BLaER1 treated with 17β-estradiol and CSF1 and Interleukin-3, amounts not matched to agents 10 nM and 100 nM (cell line): ENCODE measurements around the gene ANGPT4.

Experiments used
- H3K27ac ChIP-seq, 11 experiments: shearing (Covaris generic); formaldehyde crosslinking; 2 replicates each; pipeline ENCODE4 v1.8.1; 2022
- H3K27me3 ChIP-seq, 11 experiments: shearing (Covaris generic); formaldehyde crosslinking; 2 replicates each; pipeline ENCODE4 v1.8.1; 2022
- H3K36me3 ChIP-seq, 11 experiments: shearing (Covaris generic); formaldehyde crosslinking; 2 replicates each; pipeline ENCODE4 v1.8.1; 2022
- H3K4me1 ChIP-seq, 10 experiments: shearing (Covaris generic); formaldehyde crosslinking; 2 replicates each; pipeline ENCODE4 v1.8.1; 2022
- H3K4me2 ChIP-seq, 11 experiments: shearing (Covaris generic); formaldehyde crosslinking; 2 replicates each; pipeline ENCODE4 v1.8.1; 2022
- H3K4me3 ChIP-seq, 10 experiments: shearing (Covaris generic); formaldehyde crosslinking; 2 replicates each; pipeline ENCODE4 v1.8.1; 2022
- H3K9ac ChIP-seq, 11 experiments: shearing (Covaris generic); formaldehyde crosslinking; 2 replicates each; pipeline ENCODE4 v1.8.1; 2022
- H3K9me3 ChIP-seq, 11 experiments: shearing (Covaris generic); formaldehyde crosslinking; replicated peaks in 1 of 11; 2 replicates each; pipeline ENCODE4 v1.8.1; 2022
- H4K20me1 ChIP-seq, 11 experiments: shearing (Covaris generic); formaldehyde crosslinking; 2 replicates each; pipeline ENCODE4 v1.8.1; 2022
- Cebpa-rat ChIP-seq, 11 experiments: shearing (Covaris generic); IDR thresholded peaks; 2 replicates each; pipeline ENCODE4 v1.8.1; 2022

Gene ANGPT4

GRCh38 chr20:889932-890463 is 26.1 kb downstream of the ANGPT4 start:
- H3K9ac ChIP-seq, result no peak overlapping the region
- H3K4me3 ChIP-seq, result no peak overlapping the region
- H3K9me3 ChIP-seq, result no peaks in the 10 kb centered on the region
- H3K27ac ChIP-seq, result no peak overlapping the region
- H4K20me1 ChIP-seq, result peaks cover 0 to 27% (median 9%) of the 10 kb centered on the region in 11 experiments; a peak in 9 of 22 replicates
- H3K4me1 ChIP-seq, result peaks cover 58 to 79% (median 72%) of the 10 kb centered on the region in 10 experiments
- no peaks in the 10 kb centered on the region for H3K36me3 ChIP-seq
- TF ChIP-seq Cebpa-rat (IDR thresholded peaks at IDR 0.05), result no peak
- H3K4me2 ChIP-seq, result peak overlapping the region in 9 of 11 experiments; percentile 77 to 95 (median 87); a peak in 11 of 22 replicates
- peaks cover 0 to 17% (median 6%) of the 10 kb centered on the region in 11 experiments; a peak in 9 of 22 replicates for H3K27me3 ChIP-seq

- H3K9me3 ChIP-seq, result no peaks in the 10 kb centered on the region
- H3K4me1 ChIP-seq, result peaks cover 57 to 77% (median 71%) of the 10 kb centered on the region in 10 experiments
- H3K36me3 ChIP-seq, result no peaks in the 10 kb centered on the region
- peaks cover 0 to 35% (median 9%) of the 10 kb centered on the region in 11 experiments; a peak in 9 of 22 replicates for H4K20me1 ChIP-seq
- peak overlapping the region in 5 of 11 experiments; percentile 3 to 32 (median 21); a peak in 2 of 22 replicates for H3K4me2 ChIP-seq
- H3K4me3 ChIP-seq, result no peak overlapping the region
- peaks cover 0 to 22% (median 6%) of the 10 kb centered on the region in 11 experiments; a peak in 9 of 22 replicates for H3K27me3 ChIP-seq
- TF ChIP-seq Cebpa-rat (IDR thresholded peaks at IDR 0.05), result no peak
- no peak overlapping the region for H3K27ac ChIP-seq
- no peak overlapping the region for H3K9ac ChIP-seq
Measured at GRCh38 chr20:889106-889505, 27.0 kb downstream of the ANGPT4 start.

GRCh38 chr20:888057-888456 is 28.1 kb downstream of the ANGPT4 start:
- Histone ChIP-seq H3K27ac (no peak overlapping the region), H3K4me2 (peak overlapping the region in 9 of 11 experiments; percentile 2 to 38 (median 22); a peak in 12 of 22 replicates), H3K4me1 (peaks cover 46 to 67% (median 61%) of the 10 kb centered on the region in 10 experiments), H4K20me1 (peaks cover 0 to 37% (median 9%) of the 10 kb centered on the region in 11 experiments; a peak in 10 of 22 replicates), H3K4me3 (no peak overlapping the region), H3K36me3 (no peaks in the 10 kb centered on the region), H3K9ac (no peak overlapping the region), H3K9me3 (no peaks in the 10 kb centered on the region), H3K27me3 (peaks cover 0 to 22% (median 6%) of the 10 kb centered on the region in 11 experiments; a peak in 9 of 22 replicates)
- TF ChIP-seq Cebpa-rat (IDR thresholded peaks at IDR 0.05), result no peak

GRCh38 chr20:887137-887536 is 29.0 kb downstream of the ANGPT4 start:
- H3K9me3 ChIP-seq, result no peaks in the 10 kb centered on the region
- peaks cover 0 to 29% (median 6%) of the 10 kb centered on the region in 11 experiments; a peak in 10 of 22 replicates for H4K20me1 ChIP-seq
- H3K9ac ChIP-seq, result no peak overlapping the region
- no peak overlapping the region for H3K4me2 ChIP-seq
- no peak overlapping the region for H3K4me3 ChIP-seq
- H3K36me3 ChIP-seq, result no peaks in the 10 kb centered on the region
- H3K4me1 ChIP-seq, result peaks cover 41 to 60% (median 51%) of the 10 kb centered on the region in 10 experiments
- H3K27me3 ChIP-seq, result peaks cover 0 to 16% (median 6%) of the 10 kb centered on the region in 11 experiments; a peak in 9 of 22 replicates
- no peak for TF ChIP-seq Cebpa-rat (IDR thresholded peaks at IDR 0.05)
- no peak overlapping the region for H3K27ac ChIP-seq

- Histone ChIP-seq H3K9ac (no peak overlapping the region), H3K4me2 (peak overlapping the region; percentile 22 to 86 (median 61); a peak in 20 of 22 replicates)
Measured at GRCh38 chr20:884983-885952, 30.9 kb downstream of the ANGPT4 start.

GRCh38 chr20:881783-882144 is 34.4 kb downstream of the ANGPT4 start:
- peak in 1 of 11 experiments; percentile 0; a peak in 1 of 22 replicates for TF ChIP-seq Cebpa-rat (IDR thresholded peaks at IDR 0.05)
- H3K4me3 ChIP-seq, result no peak overlapping the region
- no peaks in the 10 kb centered on the region for H3K9me3 ChIP-seq
- peaks cover 0 to 16% (median 0%) of the 10 kb centered on the region in 11 experiments; a peak in 6 of 22 replicates for H3K27me3 ChIP-seq
- peak overlapping the region in 3 of 11 experiments; percentile 12 to 52 (median 52); a peak in 5 of 22 replicates for H3K27ac ChIP-seq
- peak overlapping the region in 1 of 11 experiments; percentile 43; a peak in 3 of 22 replicates for H3K9ac ChIP-seq
- peaks cover 0 to 24% (median 9%) of the 10 kb centered on the region in 11 experiments; a peak in 10 of 22 replicates for H4K20me1 ChIP-seq
- no peaks in the 10 kb centered on the region for H3K36me3 ChIP-seq
- H3K4me2 ChIP-seq, result peak overlapping the region in 7 of 11 experiments; percentile 42 to 87 (median 65); a peak in 13 of 22 replicates
- peaks cover 19 to 36% (median 30%) of the 10 kb centered on the region in 10 experiments for H3K4me1 ChIP-seq

More at GRCh38 chr20:884983-885952, 30.9 kb downstream of the ANGPT4 start:
- Histone ChIP-seq H4K20me1 (peaks cover 0 to 18% (median 1%) of the 10 kb centered on the region in 11 experiments; a peak in 9 of 22 replicates), H3K27ac (no peak overlapping the region), H3K4me1 (peaks cover 31 to 56% (median 38%) of the 10 kb centered on the region in 10 experiments), H3K9me3 (no peaks in the 10 kb centered on the region), H3K27me3 (peaks cover 0 to 16% (median under 1%) of the 10 kb centered on the region in 11 experiments; a peak in 8 of 22 replicates), H3K4me3 (no peak overlapping the region), H3K36me3 (no peaks in the 10 kb centered on the region)
- TF ChIP-seq Cebpa-rat (IDR thresholded peaks at IDR 0.05), result no peak

- Histone ChIP-seq H3K9ac (peak overlapping the region in 1 of 11 experiments; percentile 43; a peak in 3 of 22 replicates), H3K4me1 (peaks cover 18 to 36% (median 29%) of the 10 kb centered on the region in 10 experiments), H4K20me1 (peaks cover 0 to 26% (median 9%) of the 10 kb centered on the region in 11 experiments; a peak in 10 of 22 replicates), H3K27ac (peak overlapping the region in 3 of 11 experiments; percentile 12 to 52 (median 52); a peak in 5 of 22 replicates), H3K4me3 (no peak overlapping the region), H3K4me2 (peak overlapping the region in 7 of 11 experiments; percentile 42 to 87 (median 65); a peak in 13 of 22 replicates), H3K36me3 (no peaks in the 10 kb centered on the region), H3K9me3 (no peaks in the 10 kb centered on the region), H3K27me3 (peaks cover 0 to 16% (median 0%) of the 10 kb centered on the region in 11 experiments; a peak in 6 of 22 replicates)
- TF ChIP-seq Cebpa-rat (IDR thresholded peaks at IDR 0.05), result peak in 7 of 11 experiments; percentile 20 to 66 (median 52); a peak in 6 of 22 replicates
Measured at GRCh38 chr20:881051-881782, 34.9 kb downstream of the ANGPT4 start.

- Histone ChIP-seq H3K4me3 (no peak overlapping the region), H3K9me3 (no peaks in the 10 kb centered on the region), H3K27me3 (peaks cover 0 to 2% (median 0%) of the 10 kb centered on the region in 11 experiments; a peak in 2 of 22 replicates), H3K36me3 (no peaks in the 10 kb centered on the region), H3K4me2 (no peak overlapping the region), H4K20me1 (peaks cover 0 to 33% (median 4%) of the 10 kb centered on the region in 11 experiments; a peak in 9 of 22 replicates), H3K27ac (no peak overlapping the region), H3K9ac (no peak overlapping the region), H3K4me1 (peaks cover 3 to 22% (median 15%) of the 10 kb centered on the region in 10 experiments)
- no peak for TF ChIP-seq Cebpa-rat (IDR thresholded peaks at IDR 0.05)
Measured at GRCh38 chr20:879626-880025, 36.5 kb downstream of the ANGPT4 start.
